Measurements from ENCODE around the gene DUSP12. TPM values are rescaled to one million over a fixed set of nuclear protein-coding genes. Genes with fewer than 3 reads are reported as not detected.
A peak's percentile ranks its signal among the peaks of the same experiment; 100 is the strongest.

DUSP12 gene
- 48.4 TPM for total RNA-seq (ENCODE audit: unreplicated experiment)
- long read RNA-seq, transcript DUSP12-201 (6 exons, 1,270 nt), result major isoform, 30 of 60 reads
- long read RNA-seq, partial matches to known transcripts, result 4 of 60 reads
- long read RNA-seq, other reads (novel, unspliced or antisense), result 25 of 60 reads

GRCh38 chr1:161749509-161750407 is at the start of gene DUSP12:
Gene DUSP12 (plus strand): TSS chr1:161749786. CDS start chr1:161749802, 16 bp downstream.
- H3K36me3 Mint-ChIP-seq (ENCODE audit: unreplicated experiment), result no peaks in the 10 kb centered on the region
- peak within 1 kb of the TSS; percentile 91 for H3K4me3 Mint-ChIP-seq (ENCODE audit: unreplicated experiment)
- H3K4me1 Mint-ChIP-seq (ENCODE audit: low read depth, unreplicated experiment), result peaks cover 5% of the 10 kb centered on the region
- no peaks in the 10 kb centered on the region for H3K27me3 Mint-ChIP-seq (ENCODE audit: unreplicated experiment)
- peaks cover 5% of the 10 kb centered on the region for H3K9me3 Mint-ChIP-seq (ENCODE audit: unreplicated experiment)
- peak; percentile 97 for DNase-seq
- H3K27ac Mint-ChIP-seq (ENCODE audit: unreplicated experiment), result peak within 1 kb of the TSS; percentile 100
- no peak for TF ChIP-seq CTCF (IDR thresholded peaks at IDR 0.05; ENCODE audit: partially characterized antibody, unreplicated experiment)

- H3K36me3 Mint-ChIP-seq (ENCODE audit: unreplicated experiment), result no peaks in the 10 kb centered on the region
- no peaks in the 10 kb centered on the region for H3K4me1 Mint-ChIP-seq (ENCODE audit: low read depth, unreplicated experiment)
- H3K27me3 Mint-ChIP-seq (ENCODE audit: unreplicated experiment), result peaks cover 1% of the 10 kb centered on the region
- DNase-seq, result no peak
- no peak for TF ChIP-seq CTCF (IDR thresholded peaks at IDR 0.05; ENCODE audit: partially characterized antibody, unreplicated experiment)
- H3K4me3 Mint-ChIP-seq (ENCODE audit: unreplicated experiment), result no peak overlapping the region
- no peak overlapping the region for H3K27ac Mint-ChIP-seq (ENCODE audit: unreplicated experiment)
- H3K9me3 Mint-ChIP-seq (ENCODE audit: unreplicated experiment), result peaks cover 1% of the 10 kb centered on the region
Measured at GRCh38 chr1:161702250-161702649, 47.3 kb upstream of the DUSP12 start.

GRCh38 chr1:161705537-161705936 is 44.0 kb upstream of the DUSP12 start:
- peaks cover 5% of the 10 kb centered on the region for H3K36me3 Mint-ChIP-seq (ENCODE audit: unreplicated experiment)
- DNase-seq, result no peak
- H3K4me1 Mint-ChIP-seq (ENCODE audit: low read depth, unreplicated experiment), result no peaks in the 10 kb centered on the region
- H3K4me3 Mint-ChIP-seq (ENCODE audit: unreplicated experiment), result no peak overlapping the region
- no peak overlapping the region for H3K27ac Mint-ChIP-seq (ENCODE audit: unreplicated experiment)
- TF ChIP-seq CTCF (IDR thresholded peaks at IDR 0.05; ENCODE audit: partially characterized antibody, unreplicated experiment), result no peak
- peaks cover 10% of the 10 kb centered on the region for H3K27me3 Mint-ChIP-seq (ENCODE audit: unreplicated experiment)
- H3K9me3 Mint-ChIP-seq (ENCODE audit: unreplicated experiment), result peaks cover 1% of the 10 kb centered on the region

GRCh38 chr1:161706113-161706481 is 43.5 kb upstream of the DUSP12 start:
- no peak overlapping the region for H3K4me3 Mint-ChIP-seq (ENCODE audit: unreplicated experiment)
- no peaks in the 10 kb centered on the region for H3K4me1 Mint-ChIP-seq (ENCODE audit: low read depth, unreplicated experiment)
- peaks cover 10% of the 10 kb centered on the region for H3K27me3 Mint-ChIP-seq (ENCODE audit: unreplicated experiment)
- no peak for TF ChIP-seq CTCF (IDR thresholded peaks at IDR 0.05; ENCODE audit: partially characterized antibody, unreplicated experiment)
- H3K9me3 Mint-ChIP-seq (ENCODE audit: unreplicated experiment), result peaks cover 1% of the 10 kb centered on the region
- H3K27ac Mint-ChIP-seq (ENCODE audit: unreplicated experiment), result no peak overlapping the region
- peaks cover 5% of the 10 kb centered on the region for H3K36me3 Mint-ChIP-seq (ENCODE audit: unreplicated experiment)
- DNase-seq, result no peak
